Loucy (cell line): ENCODE data around the gene NR2F1-AS1.
"Not testable (repeated sequence)": the region's sequence is repeated elsewhere in the genome, so short reads cannot be mapped to it uniquely, and the experiment has no call there.

Source experiments
- H2AFZ ChIP-seq: fragments of 200-600 bp; sonication (generic); 2 replicates; pipeline ENCODE4 v1.6.0; 2016; ENCODE audit warnings: antibody characterized with exemption, mild to moderate bottlenecking, low read length, moderate library complexity
- H3F3A ChIP-seq: fragments of 200-600 bp; 2 replicates; pipeline ENCODE4 v1.6.0; 2016; ENCODE audit warnings: antibody characterized with exemption, low read depth, mild to moderate bottlenecking
- H3K27me3 ChIP-seq: fragments of 200-600 bp; sonication (generic); 2 replicates; pipeline ENCODE4 v1.6.1; 2014; ENCODE audit warnings: low read length, mild to moderate bottlenecking; ENCODE audit not compliant: insufficient read depth, poor library complexity, severe bottlenecking
- H3K36me3 ChIP-seq: fragments of 200-600 bp; sonication (generic); 2 replicates; pipeline ENCODE4 v1.6.1; 2016; ENCODE audit warnings: low read length; ENCODE audit not compliant: insufficient read depth
- H3K4me1 ChIP-seq: fragments of 200-600 bp; sonication (generic); 2 replicates; pipeline ENCODE4 v1.5.1; 2014; ENCODE audit warnings: low read length, mild to moderate bottlenecking; ENCODE audit not compliant: insufficient read depth, poor library complexity, severe bottlenecking
- H3K4me2 ChIP-seq: fragments of 200-600 bp; sonication (generic); 2 replicates; pipeline ENCODE4 v1.6.0; 2014; ENCODE audit warnings: antibody characterized with exemption, low read length, low read depth, mild to moderate bottlenecking; ENCODE audit not compliant: poor library complexity, severe bottlenecking
- H3K4me3 ChIP-seq: fragments of 200-600 bp; sonication (generic); 2 replicates; pipeline ENCODE4 v1.5.1; 2014; ENCODE audit warnings: low read length, mild to moderate bottlenecking, mixed read lengths; ENCODE audit not compliant: poor library complexity, severe bottlenecking
- H3K79me2 ChIP-seq: fragments of 200-600 bp; sonication (generic); 2 replicates; pipeline ENCODE4 v1.6.1; 2014; ENCODE audit warnings: low read length; ENCODE audit not compliant: insufficient read depth
- H3K9ac ChIP-seq: fragments of 200-600 bp; sonication (generic); 2 replicates; pipeline ENCODE4 v1.6.0; 2014; ENCODE audit warnings: mild to moderate bottlenecking, low read depth, low read length, moderate library complexity; ENCODE audit not compliant: poor library complexity, severe bottlenecking
- H3K9me2 ChIP-seq: fragments of 200-600 bp; sonication (generic); replicated peaks from 2 replicates; pipeline ENCODE4 v1.6.1; 2016; ENCODE audit warnings: low read depth, low read length, mixed read lengths
- H3K9me3 ChIP-seq: fragments of 200-600 bp; sonication (generic); 2 replicates; pipeline ENCODE4 v1.6.1; 2014; ENCODE audit warnings: mild to moderate bottlenecking, antibody characterized with exemption, low read length, low read depth; ENCODE audit not compliant: insufficient read depth
- H4K20me1 ChIP-seq: fragments of 200-600 bp; sonication (generic); 2 replicates; pipeline ENCODE4 v1.6.0; 2014; ENCODE audit warnings: antibody characterized with exemption, low read length, mild to moderate bottlenecking; ENCODE audit not compliant: insufficient read depth, poor library complexity, severe bottlenecking
- EZH2phosphoT487 ChIP-seq: fragments of 200-600 bp; IDR thresholded peaks from 2 replicates; pipeline ENCODE4 v1.6.1; 2018; ENCODE audit warnings: antibody characterized with exemption, mild to moderate bottlenecking, moderate library complexity, borderline replicate concordance
- TF ChIP-seq, protein P1 (sequence below): fragments of 200-600 bp; sonication (generic); conservative IDR thresholded peaks from 2 replicates; pipeline ENCODE4 v1.5.1; 2014; ENCODE audit warnings: mild to moderate bottlenecking, antibody characterized with exemption, low read length

The NR2F1-AS1 gene

DNA sequence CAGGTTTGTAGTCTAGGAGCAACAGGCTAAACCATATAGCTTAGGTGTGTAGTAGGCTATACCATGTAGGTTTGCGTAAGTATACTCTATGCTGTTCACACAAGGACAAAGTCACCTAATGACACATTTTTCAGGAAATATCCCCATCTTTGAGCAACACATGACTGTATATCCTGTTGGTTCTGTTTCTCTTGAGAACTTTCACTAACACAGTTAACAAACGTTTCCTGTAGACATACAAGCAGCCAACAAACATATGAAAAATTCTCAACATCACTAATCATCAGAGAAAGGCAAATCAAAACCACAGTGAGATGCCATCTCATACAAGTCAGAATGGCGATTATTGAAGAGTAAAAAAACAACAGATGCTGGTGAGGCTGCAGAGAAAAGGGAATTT is 68.2 kb downstream of the NR2F1-AS1 start:
- Histone ChIP-seq H3K27me3 (no peaks in the 10 kb centered on the region), H3K4me2 (no peak overlapping the region), H2AFZ (no peak overlapping the region), H4K20me1 (no peaks in the 10 kb centered on the region), H3K36me3 (no peaks in the 10 kb centered on the region), H3K4me1 (no peaks in the 10 kb centered on the region), H3K4me3 (no peak overlapping the region), H3F3A (no peaks in the 10 kb centered on the region), H3K79me2 (no peaks in the 10 kb centered on the region), H3K9me3 (no peaks in the 10 kb centered on the region), H3K9me2 (no peaks in the 10 kb centered on the region), H3K9ac (no peak overlapping the region)
- TF ChIP-seq EZH2phosphoT487, result no peak
- TF ChIP-seq, protein P1, sequence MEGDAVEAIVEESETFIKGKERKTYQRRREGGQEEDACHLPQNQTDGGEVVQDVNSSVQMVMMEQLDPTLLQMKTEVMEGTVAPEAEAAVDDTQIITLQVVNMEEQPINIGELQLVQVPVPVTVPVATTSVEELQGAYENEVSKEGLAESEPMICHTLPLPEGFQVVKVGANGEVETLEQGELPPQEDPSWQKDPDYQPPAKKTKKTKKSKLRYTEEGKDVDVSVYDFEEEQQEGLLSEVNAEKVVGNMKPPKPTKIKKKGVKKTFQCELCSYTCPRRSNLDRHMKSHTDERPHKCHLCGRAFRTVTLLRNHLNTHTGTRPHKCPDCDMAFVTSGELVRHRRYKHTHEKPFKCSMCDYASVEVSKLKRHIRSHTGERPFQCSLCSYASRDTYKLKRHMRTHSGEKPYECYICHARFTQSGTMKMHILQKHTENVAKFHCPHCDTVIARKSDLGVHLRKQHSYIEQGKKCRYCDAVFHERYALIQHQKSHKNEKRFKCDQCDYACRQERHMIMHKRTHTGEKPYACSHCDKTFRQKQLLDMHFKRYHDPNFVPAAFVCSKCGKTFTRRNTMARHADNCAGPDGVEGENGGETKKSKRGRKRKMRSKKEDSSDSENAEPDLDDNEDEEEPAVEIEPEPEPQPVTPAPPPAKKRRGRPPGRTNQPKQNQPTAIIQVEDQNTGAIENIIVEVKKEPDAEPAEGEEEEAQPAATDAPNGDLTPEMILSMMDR, result no peak

DNA sequence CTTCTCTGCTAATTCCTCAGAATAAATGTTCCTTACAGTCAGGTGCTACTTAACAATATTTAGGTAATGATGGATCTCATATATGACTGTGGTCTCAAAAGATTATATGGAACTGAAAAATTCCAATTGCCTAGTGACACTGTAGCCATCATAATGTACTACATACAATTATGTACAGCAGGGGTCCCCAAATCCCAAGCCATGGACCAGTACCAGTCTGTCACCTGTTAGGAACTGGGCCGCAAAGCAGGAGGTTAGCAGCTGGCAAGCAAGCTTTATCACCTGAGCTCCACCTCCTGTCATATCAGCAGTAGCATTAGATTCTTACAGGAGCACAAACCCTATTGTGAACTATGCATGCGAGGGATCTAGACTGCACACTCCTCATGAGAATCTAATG is 69.6 kb downstream of the NR2F1-AS1 start:
- TF ChIP-seq EZH2phosphoT487, result no peak
- TF ChIP-seq, protein P1, result no peak
- no peaks in the 10 kb centered on the region for H3K9me3 ChIP-seq
- H3K79me2 ChIP-seq, result no peaks in the 10 kb centered on the region
- no peaks in the 10 kb centered on the region for H3K27me3 ChIP-seq
- no peaks in the 10 kb centered on the region for H3K9me2 ChIP-seq
- no peaks in the 10 kb centered on the region for H3K36me3 ChIP-seq
- H3K4me1 ChIP-seq, result no peaks in the 10 kb centered on the region
- no peak overlapping the region for H3K9ac ChIP-seq
- no peaks in the 10 kb centered on the region for H3F3A ChIP-seq
- no peaks in the 10 kb centered on the region for H4K20me1 ChIP-seq
- H3K4me2 ChIP-seq, result no peak overlapping the region
- no peak overlapping the region for H3K4me3 ChIP-seq
- no peak overlapping the region for H2AFZ ChIP-seq

DNA sequence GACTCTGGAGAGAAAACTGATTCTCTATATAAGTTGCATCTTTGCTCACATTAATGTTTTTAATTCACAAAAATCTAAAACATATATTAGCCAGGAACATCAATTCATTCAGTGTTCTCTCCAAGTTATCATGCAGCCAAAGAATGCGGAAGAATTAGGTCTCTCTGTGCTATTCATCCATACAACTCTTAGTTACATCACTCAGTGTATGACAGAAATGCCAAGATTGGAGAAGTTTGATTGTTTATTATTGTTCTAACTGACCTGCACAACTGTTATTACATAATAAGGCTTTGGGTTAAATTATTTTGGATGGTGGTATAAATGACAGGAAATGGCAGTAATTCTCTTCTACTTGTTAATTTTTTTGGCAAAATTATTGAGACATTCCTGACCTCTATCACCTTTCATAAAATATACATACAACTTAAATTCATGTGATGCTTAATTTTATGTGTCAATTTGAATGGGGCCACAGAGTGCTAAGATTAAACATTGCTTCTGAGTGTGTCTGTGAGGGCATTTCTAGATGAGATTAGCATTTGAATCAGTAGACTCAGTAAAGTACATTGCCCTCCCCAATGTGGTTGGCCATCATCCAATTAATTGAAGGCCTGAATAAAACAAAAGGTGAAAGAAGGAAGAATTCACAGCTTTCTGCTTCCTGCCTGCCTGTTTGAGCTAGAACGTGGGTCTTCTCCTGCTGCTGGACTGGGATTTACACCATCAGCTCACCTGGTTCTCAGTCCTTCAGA is 70.2 kb downstream of the NR2F1-AS1 start:
- H3K9me2 ChIP-seq, result no peaks in the 10 kb centered on the region
- H2AFZ ChIP-seq, result no peak overlapping the region
- no peaks in the 10 kb centered on the region for H3K27me3 ChIP-seq
- no peaks in the 10 kb centered on the region for H3F3A ChIP-seq
- no peaks in the 10 kb centered on the region for H3K36me3 ChIP-seq
- no peak overlapping the region for H3K4me3 ChIP-seq
- H3K9me3 ChIP-seq, result no peaks in the 10 kb centered on the region
- H4K20me1 ChIP-seq, result no peaks in the 10 kb centered on the region
- H3K9ac ChIP-seq, result no peak overlapping the region
- H3K4me2 ChIP-seq, result no peak overlapping the region
- no peaks in the 10 kb centered on the region for H3K4me1 ChIP-seq
- no peaks in the 10 kb centered on the region for H3K79me2 ChIP-seq
- TF ChIP-seq EZH2phosphoT487, result no peak
- TF ChIP-seq, protein P1, result no peak

DNA sequence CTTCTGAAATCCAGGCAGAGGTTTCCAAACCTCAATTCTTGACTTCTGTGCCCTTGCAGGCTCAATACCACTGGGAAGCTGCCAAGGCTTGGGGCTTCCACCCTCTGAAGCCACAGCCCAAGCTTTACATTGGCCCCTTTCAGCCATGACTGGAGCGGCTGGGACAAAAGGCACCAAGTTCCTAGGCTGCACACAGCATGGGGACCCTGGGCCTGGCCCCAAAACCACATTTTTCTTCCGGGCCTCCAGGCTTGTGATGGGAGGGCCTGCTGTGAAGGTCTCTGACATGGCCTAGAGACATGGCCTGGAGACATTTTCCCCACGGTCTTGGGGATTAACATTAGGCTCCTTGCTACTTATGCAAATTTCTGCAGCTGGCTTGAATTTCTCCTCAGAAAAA is 75.5 kb downstream of the NR2F1-AS1 start:
- H3K27me3 ChIP-seq, H3K79me2 ChIP-seq, H3K4me1 ChIP-seq, H3K9me2 ChIP-seq, H3K36me3 ChIP-seq, H3F3A ChIP-seq, H3K9me3 ChIP-seq, H3K4me3 ChIP-seq, H4K20me1 ChIP-seq, H3K4me2 ChIP-seq, H2AFZ ChIP-seq, H3K9ac ChIP-seq: not testable (repeated sequence)
